ENCODE data around the gene FBXO44. TPM values are rescaled to one million over a fixed set of nuclear protein-coding genes. Genes with fewer than 3 reads are reported as not detected.

Gene FBXO44
- polyA plus RNA-seq, 2 donors, result 9.0 to 16.2 TPM

DNA sequence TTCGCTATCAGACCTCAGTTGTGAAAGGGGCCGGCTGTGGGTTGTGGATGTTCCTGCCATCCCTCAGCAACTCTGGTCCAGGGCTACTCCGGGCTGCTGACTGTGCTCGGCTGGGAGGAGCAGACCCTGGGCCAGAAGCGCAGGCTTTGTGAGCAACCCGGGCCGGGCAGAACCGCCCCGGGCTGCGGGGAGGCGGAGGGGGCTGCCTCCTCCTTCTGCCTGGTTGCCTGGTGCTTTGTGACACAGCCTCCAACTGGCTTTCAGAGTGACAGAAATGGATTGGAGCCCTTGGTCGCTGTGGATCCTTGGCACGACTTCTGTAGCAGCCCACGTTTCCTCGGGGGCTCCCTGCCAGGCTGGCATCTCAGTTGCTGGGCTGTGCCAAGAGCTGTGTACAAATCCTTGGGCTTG is 46.9 kb downstream of the FBXO44 start:
- H3K27ac ChIP-seq (ENCODE audit: low read depth in 2 of 2, low read length in 1 of 2), result no peak overlapping the region
- WGBS, 2 donors, result 24 to 33% methylated on average over 15 of the region's 15 CpGs
- H3K27me3 ChIP-seq (ENCODE audit: control insufficient read depth in 1 of 2, insufficient read depth in 2 of 2, low read length in 2 of 2), result no peaks in the 10 kb centered on the region
- peaks cover 0 to 3% of the 10 kb centered on the region in 2 donors for H3K9me3 ChIP-seq (ENCODE audit: control insufficient read depth in 2 of 2, insufficient read depth in 1 of 2, low read depth in 1 of 2, low read length in 1 of 2)
- H3K4me1 ChIP-seq (ENCODE audit: control insufficient read depth in 2 of 2, insufficient read depth in 2 of 2, low read length in 1 of 2), result peaks cover 0 to 9% of the 10 kb centered on the region in 2 donors
- no peaks in the 10 kb centered on the region for H3K36me3 ChIP-seq (ENCODE audit: control insufficient read depth in 2 of 2, insufficient read depth in 2 of 2, low read length in 1 of 2)
- no peak overlapping the region for H3K4me3 ChIP-seq (ENCODE audit: low read depth in 1 of 2, low read length in 2 of 2)

DNA sequence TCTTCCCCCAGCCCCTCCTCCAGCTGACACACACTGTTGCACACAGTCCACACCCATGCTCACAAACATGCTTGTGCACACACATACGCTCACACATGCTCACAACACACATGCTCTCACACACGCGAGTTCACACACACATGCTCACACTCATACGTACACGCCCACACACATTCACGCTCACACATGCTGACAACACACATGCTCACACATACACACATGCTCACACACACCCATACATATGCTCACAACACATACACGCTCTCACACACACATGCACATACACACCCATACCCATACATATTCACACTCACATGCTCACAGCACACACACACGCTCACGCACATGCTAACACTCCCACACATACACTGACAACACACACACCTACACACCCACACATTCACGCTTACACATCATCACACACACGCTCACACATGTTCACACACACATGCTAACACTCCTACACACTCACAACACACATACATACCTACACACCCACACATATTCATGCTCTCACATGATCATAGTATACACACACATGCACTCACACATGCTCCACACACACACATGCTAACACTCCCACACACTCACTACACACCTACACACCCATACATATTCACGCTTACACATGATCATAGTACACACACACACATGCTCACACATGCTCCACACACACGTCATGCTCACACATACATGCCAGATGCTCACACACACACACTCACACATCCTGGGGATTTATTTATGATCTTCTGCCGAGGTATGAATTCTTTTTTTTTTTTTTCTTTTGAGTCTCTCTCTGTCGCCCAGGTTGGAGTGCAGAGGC is 47.5 kb downstream of the FBXO44 start:
- H3K4me3 ChIP-seq (ENCODE audit: low read depth in 1 of 2, low read length in 2 of 2), result no peak overlapping the region
- WGBS, 2 donors, result 61 to 68% methylated on average over 15 of the region's 15 CpGs
- H3K27me3 ChIP-seq (ENCODE audit: control insufficient read depth in 1 of 2, insufficient read depth in 2 of 2, low read length in 2 of 2), result no peaks in the 10 kb centered on the region
- H3K4me1 ChIP-seq (ENCODE audit: control insufficient read depth in 2 of 2, insufficient read depth in 2 of 2, low read length in 1 of 2), result peaks cover 0 to 9% of the 10 kb centered on the region in 2 donors
- H3K27ac ChIP-seq (ENCODE audit: low read depth in 2 of 2, low read length in 1 of 2), result no peak overlapping the region
- H3K36me3 ChIP-seq (ENCODE audit: control insufficient read depth in 2 of 2, insufficient read depth in 2 of 2, low read length in 1 of 2), result no peaks in the 10 kb centered on the region
- H3K9me3 ChIP-seq (ENCODE audit: control insufficient read depth in 2 of 2, insufficient read depth in 1 of 2, low read depth in 1 of 2, low read length in 1 of 2), result peaks cover 0 to 3% of the 10 kb centered on the region in 2 donors

DNA sequence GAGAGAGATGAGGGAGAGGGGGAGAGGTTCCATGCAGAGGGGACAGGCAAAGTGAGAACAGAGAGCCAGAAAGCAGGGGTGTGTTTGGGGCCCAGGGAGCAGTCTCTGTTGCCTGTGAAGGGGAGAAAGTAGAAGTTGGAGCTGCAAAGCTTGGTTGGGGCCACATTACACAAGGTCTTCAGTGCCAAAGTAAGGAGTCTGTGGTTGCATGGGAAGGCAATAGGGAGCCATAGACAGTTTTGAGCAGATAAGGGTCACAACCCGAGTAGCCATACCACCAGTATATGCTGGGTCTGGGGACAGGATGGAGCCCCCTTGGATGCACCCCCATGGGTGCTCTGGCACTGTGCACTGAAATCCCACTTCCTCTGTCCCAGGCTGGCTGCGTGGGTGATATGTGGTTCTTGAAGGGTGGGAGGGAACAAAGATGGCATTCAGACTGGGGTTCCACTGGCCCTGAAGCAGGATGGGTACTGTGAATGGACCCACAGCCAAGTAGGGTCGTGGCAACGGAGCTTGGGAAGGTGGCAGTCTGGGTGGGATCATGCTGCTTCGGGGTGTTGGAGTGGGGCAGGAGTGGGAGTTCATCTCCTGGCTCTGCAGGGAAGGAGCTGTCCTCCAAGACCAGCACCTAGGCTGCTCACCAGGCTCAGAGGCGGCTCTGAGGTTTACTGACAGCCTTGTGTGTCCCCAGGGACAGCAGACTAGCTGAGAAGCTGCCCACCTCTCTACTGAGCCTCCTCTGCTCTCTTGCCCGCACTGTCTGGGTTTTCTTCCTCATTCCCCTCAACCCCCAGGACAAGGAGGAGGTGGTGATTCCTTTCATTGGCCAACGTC is 48.9 kb downstream of the FBXO44 start:
- Histone ChIP-seq H3K27me3 (ENCODE audit: control insufficient read depth in 1 of 2, insufficient read depth in 2 of 2, low read length in 2 of 2) (no peaks in the 10 kb centered on the region), H3K4me3 (ENCODE audit: low read depth in 1 of 2, low read length in 2 of 2) (no peak overlapping the region), H3K4me1 (ENCODE audit: control insufficient read depth in 2 of 2, insufficient read depth in 2 of 2, low read length in 1 of 2) (peaks cover 0 to 9% of the 10 kb centered on the region in 2 donors), H3K27ac (ENCODE audit: low read depth in 2 of 2, low read length in 1 of 2) (no peak overlapping the region), H3K36me3 (ENCODE audit: control insufficient read depth in 2 of 2, insufficient read depth in 2 of 2, low read length in 1 of 2) (no peaks in the 10 kb centered on the region), H3K9me3 (ENCODE audit: control insufficient read depth in 2 of 2, insufficient read depth in 1 of 2, low read depth in 1 of 2, low read length in 1 of 2) (peaks cover 0 to 3% of the 10 kb centered on the region in 2 donors)
- 66 to 68% methylated on average over 8 of the region's 8 CpGs for WGBS, 2 donors

DNA sequence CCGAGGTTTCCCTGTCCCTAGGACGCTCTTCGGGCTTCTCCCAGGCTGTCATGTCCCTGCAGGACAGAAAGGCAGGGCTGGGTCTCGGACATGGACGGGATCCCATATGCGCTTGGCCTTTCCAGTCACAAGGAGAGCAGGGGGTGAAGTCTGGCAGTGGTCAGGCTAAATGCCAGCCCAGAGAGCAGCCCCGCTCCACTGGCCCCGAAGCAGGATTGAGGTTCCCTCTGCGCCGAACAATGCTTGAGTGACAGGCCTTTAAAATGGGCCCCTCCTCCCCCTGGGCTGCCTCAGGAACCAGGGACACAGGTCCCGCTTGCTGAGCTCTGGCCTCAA is 49.5 kb downstream of the FBXO44 start:
- H3K27me3 ChIP-seq (ENCODE audit: control insufficient read depth in 1 of 2, insufficient read depth in 2 of 2, low read length in 2 of 2), result no peaks in the 10 kb centered on the region
- peaks cover 0 to 3% of the 10 kb centered on the region in 2 donors for H3K9me3 ChIP-seq (ENCODE audit: control insufficient read depth in 2 of 2, insufficient read depth in 1 of 2, low read depth in 1 of 2, low read length in 1 of 2)
- no peaks in the 10 kb centered on the region for H3K36me3 ChIP-seq (ENCODE audit: control insufficient read depth in 2 of 2, insufficient read depth in 2 of 2, low read length in 1 of 2)
- H3K4me1 ChIP-seq (ENCODE audit: control insufficient read depth in 2 of 2, insufficient read depth in 2 of 2, low read length in 1 of 2), result peaks cover 0 to 9% of the 10 kb centered on the region in 2 donors
- H3K4me3 ChIP-seq (ENCODE audit: low read depth in 1 of 2, low read length in 2 of 2), result no peak overlapping the region
- 58 to 69% methylated on average over 11 of the region's 11 CpGs for WGBS, 2 donors
- H3K27ac ChIP-seq (ENCODE audit: low read depth in 2 of 2, low read length in 1 of 2), result no peak overlapping the region

DNA sequence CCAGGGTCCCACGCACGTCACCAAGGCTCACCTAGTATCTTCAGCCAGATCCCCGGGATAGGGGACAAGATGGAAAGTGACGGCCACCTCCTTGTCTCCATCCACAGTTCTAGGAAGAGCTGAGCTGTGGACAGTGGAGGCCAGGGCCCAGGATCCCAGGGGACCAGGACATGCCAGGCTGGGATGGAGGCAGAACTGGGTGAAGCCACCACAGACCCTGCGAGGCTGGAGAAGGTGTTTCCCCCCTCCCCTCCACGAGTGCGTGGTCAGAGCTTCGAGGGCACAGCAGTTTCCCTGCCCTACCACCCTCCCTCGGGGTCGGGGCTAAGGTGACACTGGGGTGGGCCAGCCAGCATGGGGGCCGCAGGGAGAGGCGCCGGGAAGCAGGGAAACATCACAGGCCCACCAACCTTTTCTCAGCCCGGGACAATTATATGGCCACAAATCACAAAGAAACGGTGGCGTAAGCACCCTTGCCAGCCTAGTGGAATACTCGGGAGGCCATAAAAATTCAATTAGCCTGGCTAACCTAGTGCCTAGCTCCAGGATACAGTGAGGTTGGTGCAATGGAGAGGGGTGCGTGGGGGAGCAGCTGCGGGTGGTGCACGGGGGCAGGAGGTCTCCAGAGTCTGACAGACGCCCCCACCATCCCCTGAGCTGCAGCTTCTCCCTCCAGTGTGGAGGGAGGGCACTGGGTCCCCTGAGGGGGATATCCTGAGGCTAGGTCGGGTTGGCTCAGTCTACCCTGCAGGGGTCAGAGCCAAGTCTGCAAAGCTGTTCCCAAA is 50.2 kb downstream of the FBXO44 start:
- Histone ChIP-seq H3K27me3 (ENCODE audit: control insufficient read depth in 1 of 2, insufficient read depth in 2 of 2, low read length in 2 of 2) (no peaks in the 10 kb centered on the region), H3K27ac (ENCODE audit: low read depth in 2 of 2, low read length in 1 of 2) (no peak overlapping the region), H3K9me3 (ENCODE audit: control insufficient read depth in 2 of 2, insufficient read depth in 1 of 2, low read depth in 1 of 2, low read length in 1 of 2) (peaks cover 0 to 3% of the 10 kb centered on the region in 2 donors), H3K36me3 (ENCODE audit: control insufficient read depth in 2 of 2, insufficient read depth in 2 of 2, low read length in 1 of 2) (no peaks in the 10 kb centered on the region), H3K4me3 (ENCODE audit: low read depth in 1 of 2, low read length in 2 of 2) (no peak overlapping the region), H3K4me1 (ENCODE audit: control insufficient read depth in 2 of 2, insufficient read depth in 2 of 2, low read length in 1 of 2) (peaks cover 0 to 9% of the 10 kb centered on the region in 2 donors)
- 68 to 72% methylated on average over 22 of the region's 22 CpGs for whole genome bisulfite sequencing, 2 donors

DNA sequence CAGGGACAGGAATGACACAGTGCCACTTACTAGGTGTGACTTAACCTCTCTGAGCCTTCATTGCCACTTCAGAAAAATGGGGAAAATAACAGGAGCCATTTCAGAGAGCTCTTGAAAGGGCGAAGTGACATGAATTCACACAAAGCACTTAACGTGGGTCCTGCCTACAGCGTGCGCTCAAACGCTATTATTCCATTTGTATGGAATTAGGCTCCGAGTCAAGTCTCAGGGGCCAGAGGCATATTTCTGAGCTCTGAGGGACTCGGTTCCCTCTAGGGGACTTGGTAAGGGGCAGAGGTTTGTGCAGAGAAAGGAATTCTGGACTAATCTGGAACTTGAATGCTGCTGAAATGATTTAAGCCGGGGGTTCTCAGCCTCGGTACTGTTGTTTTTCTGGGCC is 50.9 kb downstream of the FBXO44 start:
- no peak overlapping the region for H3K27ac ChIP-seq (ENCODE audit: low read depth in 2 of 2, low read length in 1 of 2)
- no peak overlapping the region for H3K4me3 ChIP-seq (ENCODE audit: low read depth in 1 of 2, low read length in 2 of 2)
- H3K9me3 ChIP-seq (ENCODE audit: control insufficient read depth in 2 of 2, insufficient read depth in 1 of 2, low read depth in 1 of 2, low read length in 1 of 2), result peaks cover 0 to 3% of the 10 kb centered on the region in 2 donors
- no peaks in the 10 kb centered on the region for H3K36me3 ChIP-seq (ENCODE audit: control insufficient read depth in 2 of 2, insufficient read depth in 2 of 2, low read length in 1 of 2)
- 79 to 84% methylated on average over 9 of the region's 9 CpGs for WGBS, 2 donors
- peaks cover 0 to 8% of the 10 kb centered on the region in 2 donors for H3K4me1 ChIP-seq (ENCODE audit: control insufficient read depth in 2 of 2, insufficient read depth in 2 of 2, low read length in 1 of 2)
- no peaks in the 10 kb centered on the region for H3K27me3 ChIP-seq (ENCODE audit: control insufficient read depth in 1 of 2, insufficient read depth in 2 of 2, low read length in 2 of 2)

DNA sequence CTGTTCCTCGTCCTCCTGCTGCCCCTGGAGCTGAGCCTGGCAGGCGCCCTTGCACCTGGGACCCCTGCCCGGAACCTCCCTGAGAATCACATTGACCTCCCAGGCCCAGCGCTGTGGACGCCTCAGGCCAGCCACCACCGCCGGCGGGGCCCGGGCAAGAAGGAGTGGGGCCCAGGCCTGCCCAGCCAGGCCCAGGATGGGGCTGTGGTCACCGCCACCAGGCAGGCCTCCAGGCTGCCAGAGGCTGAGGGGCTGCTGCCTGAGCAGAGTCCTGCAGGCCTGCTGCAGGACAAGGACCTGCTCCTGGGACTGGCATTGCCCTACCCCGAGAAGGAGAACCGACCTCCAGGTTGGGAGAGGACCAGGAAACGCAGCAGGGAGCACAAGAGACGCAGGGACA is 51.6 kb downstream of the FBXO44 start:
- H3K27me3 ChIP-seq (ENCODE audit: control insufficient read depth in 1 of 2, insufficient read depth in 2 of 2, low read length in 2 of 2), result no peaks in the 10 kb centered on the region
- H3K27ac ChIP-seq (ENCODE audit: low read depth in 2 of 2, low read length in 1 of 2), result no peak overlapping the region
- WGBS, 2 donors, result 82 to 88% methylated on average over 14 of the region's 14 CpGs
- no peaks in the 10 kb centered on the region for H3K36me3 ChIP-seq (ENCODE audit: control insufficient read depth in 2 of 2, insufficient read depth in 2 of 2, low read length in 1 of 2)
- H3K9me3 ChIP-seq (ENCODE audit: control insufficient read depth in 2 of 2, insufficient read depth in 1 of 2, low read depth in 1 of 2, low read length in 1 of 2), result peaks cover 0 to 3% of the 10 kb centered on the region in 2 donors
- no peak overlapping the region for H3K4me3 ChIP-seq (ENCODE audit: low read depth in 1 of 2, low read length in 2 of 2)
- peaks cover 0 to 4% of the 10 kb centered on the region in 2 donors for H3K4me1 ChIP-seq (ENCODE audit: control insufficient read depth in 2 of 2, insufficient read depth in 2 of 2, low read length in 1 of 2)

DNA sequence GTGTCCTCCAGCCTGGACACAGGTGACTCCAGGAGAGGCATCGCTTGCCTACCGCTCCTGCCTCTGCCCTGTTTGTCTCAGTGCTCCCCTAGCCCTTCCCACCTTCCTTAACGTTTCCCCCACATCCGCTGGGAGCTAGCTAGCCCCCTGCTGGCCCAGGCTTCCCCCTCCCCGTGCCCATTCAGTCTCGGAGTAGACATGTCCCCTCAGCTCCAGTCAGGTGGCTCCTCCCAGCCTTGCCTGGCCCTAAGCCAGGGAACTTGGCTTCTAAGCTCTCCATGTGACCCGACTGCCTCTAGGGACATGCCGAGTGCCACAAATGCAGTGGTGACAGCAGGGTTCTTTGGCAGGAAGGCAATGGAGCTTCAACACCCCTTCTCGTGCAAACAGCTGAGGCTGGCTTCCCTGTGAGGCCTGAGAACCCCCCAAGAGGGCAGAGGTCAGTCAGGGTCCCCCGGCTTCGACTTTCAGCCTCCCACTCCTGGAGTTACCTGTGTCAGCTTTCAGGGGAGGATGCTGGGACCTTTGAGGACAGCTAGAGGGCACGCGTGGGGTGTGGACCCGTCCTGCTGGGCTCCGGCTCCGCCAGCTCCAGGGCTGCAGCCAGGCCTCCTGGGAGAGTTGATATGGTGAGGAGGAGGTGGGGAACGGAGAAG is 53.1 kb downstream of the FBXO44 start:
- Histone ChIP-seq H3K36me3 (ENCODE audit: control insufficient read depth in 2 of 2, insufficient read depth in 2 of 2, low read length in 1 of 2) (no peaks in the 10 kb centered on the region), H3K4me1 (ENCODE audit: control insufficient read depth in 2 of 2, insufficient read depth in 2 of 2, low read length in 1 of 2) (no peaks in the 10 kb centered on the region), H3K4me3 (ENCODE audit: low read depth in 1 of 2, low read length in 2 of 2) (no peak overlapping the region), H3K27me3 (ENCODE audit: control insufficient read depth in 1 of 2, insufficient read depth in 2 of 2, low read length in 2 of 2) (no peaks in the 10 kb centered on the region), H3K27ac (ENCODE audit: low read depth in 2 of 2, low read length in 1 of 2) (no peak overlapping the region), H3K9me3 (ENCODE audit: control insufficient read depth in 2 of 2, insufficient read depth in 1 of 2, low read depth in 1 of 2, low read length in 1 of 2) (no peaks in the 10 kb centered on the region)
- WGBS, 2 donors, result 47 to 50% methylated on average over 17 of the region's 17 CpGs

All from esophagus (tissue), 2 donors.